Mesendoderm (in vitro differentiated cells): Measurements from ENCODE around the gene FAM200C.

ENCODE experiments used
- DNase-seq: peaks from one replicate; pipeline ENCODE4 v3.0.0; 2013
- H2AK5ac ChIP-seq: 2 replicates; pipeline ENCODE4 v1.6.1; 2013; ENCODE audit warnings: low read length, inconsistent platforms
- H2BK120ac ChIP-seq: 2 replicates; pipeline ENCODE4 v1.6.1; 2013; ENCODE audit warnings: low read depth, mild to moderate bottlenecking, low read length, moderate library complexity, mixed read lengths
- H2BK15ac ChIP-seq: replicated peaks from 2 replicates; pipeline ENCODE4 v1.6.1; 2013; ENCODE audit warnings: low read depth, mild to moderate bottlenecking, moderate library complexity
- H2BK5ac ChIP-seq: 2 replicates; pipeline ENCODE4 v1.6.1; 2013; ENCODE audit warnings: low read length, inconsistent platforms
- H3K18ac ChIP-seq: 2 replicates; pipeline ENCODE4 v1.6.1; 2013; ENCODE audit warnings: mild to moderate bottlenecking, low read length, mixed read lengths
- H3K23ac ChIP-seq: one replicate; pipeline ENCODE4 v1.6.1; 2013; ENCODE audit warnings: low read length
- H3K27ac ChIP-seq: 2 replicates; pipeline ENCODE4 v1.5.1; 2013; ENCODE audit warnings: low read depth, mild to moderate bottlenecking, inconsistent platforms, low read length, moderate library complexity
- H3K27me3 ChIP-seq: 2 replicates; pipeline ENCODE4 v1.6.1; 2013; ENCODE audit warnings: low read length, control low read depth, mild to moderate bottlenecking, inconsistent platforms; ENCODE audit not compliant: insufficient read depth, poor library complexity
- H3K36me3 ChIP-seq: 2 replicates; pipeline ENCODE4 v1.6.1; 2013; ENCODE audit warnings: low read length, inconsistent platforms; ENCODE audit not compliant: control insufficient read depth, insufficient read depth
- H3K4ac ChIP-seq: one replicate; pipeline ENCODE4 v1.6.1; 2013; ENCODE audit warnings: low read depth, mild to moderate bottlenecking, low read length, moderate library complexity
- H3K4me1 ChIP-seq: 2 replicates; pipeline ENCODE4 v1.6.1; 2013; ENCODE audit warnings: low read depth, low read length, inconsistent platforms; ENCODE audit not compliant: control insufficient read depth
- H3K4me2 ChIP-seq: 2 replicates; pipeline ENCODE4 v1.6.1; 2013; ENCODE audit warnings: low read length
- H3K4me3 ChIP-seq: 2 replicates; pipeline ENCODE4 v1.5.1; 2013; ENCODE audit warnings: mild to moderate bottlenecking, low read length
- H3K56ac ChIP-seq: one replicate; pipeline ENCODE4 v1.6.1; 2013; ENCODE audit warnings: low read length
- H3K79me1 ChIP-seq: 2 replicates; pipeline ENCODE4 v1.6.1; 2013; ENCODE audit warnings: low read length, inconsistent platforms
- H3K79me2 ChIP-seq: 2 replicates; pipeline ENCODE4 v1.6.1; 2013; ENCODE audit warnings: mild to moderate bottlenecking, low read length; ENCODE audit not compliant: control insufficient read depth, insufficient read depth
- H3K9ac ChIP-seq: 2 replicates; pipeline ENCODE4 v1.6.1; 2013; ENCODE audit warnings: low read length, inconsistent platforms
- H4K5ac ChIP-seq: one replicate; pipeline ENCODE4 v1.6.1; 2013; ENCODE audit warnings: low read length
- H4K8ac ChIP-seq: one replicate; pipeline ENCODE4 v1.6.1; 2013; ENCODE audit warnings: low read depth, mild to moderate bottlenecking, control low read depth, low read length, moderate library complexity
- WGBS: extraction: QIAGEN DNeasy Blood & Tissue Kit; methylation state at CpG from one replicate; pipeline ENCODE4 v1.1.7; 2013; ENCODE audit warnings: low lambda C conversion rate, missing lambda C conversion rate; ENCODE audit not compliant: insufficient coverage; ENCODE audit errors: extremely low coverage; 5-methylcytosine and 5-hydroxymethylcytosine counted together

Gene FAM200C

DNA sequence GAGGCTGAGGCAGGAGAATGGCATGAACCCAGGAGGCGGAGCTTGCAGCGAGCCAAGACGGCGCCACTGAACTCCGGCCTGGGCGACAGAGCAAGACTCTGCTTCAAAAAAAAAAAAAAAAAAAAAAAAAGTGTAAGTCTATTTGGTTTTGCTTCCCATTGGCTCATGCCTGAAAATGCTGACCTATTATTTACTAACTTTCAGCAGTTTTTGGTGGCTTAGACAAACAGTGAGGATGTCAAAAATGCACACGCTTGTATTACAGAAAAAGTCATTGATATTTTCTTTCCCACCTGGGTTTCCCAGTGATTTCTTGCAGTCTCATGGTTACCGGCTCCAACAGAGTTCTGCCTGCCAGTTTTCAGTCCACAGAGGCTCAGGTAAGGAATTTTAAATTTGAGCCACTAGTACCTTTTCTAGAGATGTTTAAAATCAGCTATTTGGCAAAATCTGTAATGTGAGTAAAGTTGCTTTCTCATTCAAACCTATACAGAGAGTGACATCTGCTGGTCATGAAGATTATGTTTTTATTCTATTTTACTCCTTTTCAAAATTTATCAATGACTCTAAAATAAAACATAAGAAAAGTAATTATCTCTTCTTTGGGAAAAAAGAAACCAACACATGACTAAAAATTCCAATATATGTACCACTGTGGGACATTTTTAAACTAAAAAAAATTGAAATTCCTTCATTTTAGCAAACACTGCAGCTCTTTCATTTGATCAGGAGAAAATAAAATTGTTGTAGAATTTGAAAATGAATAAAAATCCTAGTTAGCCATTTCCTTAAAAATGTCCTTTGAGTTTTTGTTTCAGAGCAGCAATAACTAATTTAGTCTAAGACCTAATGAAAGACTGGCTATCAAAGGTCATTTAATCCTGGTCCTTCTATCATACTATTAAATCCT lies 8.8 kb downstream of the FAM200C start:
- Histone ChIP-seq H2BK15ac (no peak overlapping the region), H2BK120ac (no peak overlapping the region), H3K56ac (no peak overlapping the region), H3K36me3 (no peaks in the 10 kb centered on the region), H3K27me3 (no peaks in the 10 kb centered on the region), H3K23ac (no peak overlapping the region), H3K4me1 (no peaks in the 10 kb centered on the region), H2AK5ac (no peak overlapping the region), H3K4me2 (no peak overlapping the region), H3K79me2 (no peaks in the 10 kb centered on the region), H2BK5ac (no peak overlapping the region), H3K27ac (no peak overlapping the region), H3K9ac (no peak overlapping the region), H3K18ac (no peak overlapping the region), H3K4ac (no peak overlapping the region), H3K79me1 (no peaks in the 10 kb centered on the region), H4K8ac (no peak overlapping the region), H3K4me3 (no peak overlapping the region), H4K5ac (no peak overlapping the region)
- peak; percentile 23 for DNase-seq
- WGBS, result no CpG with 5 or more reads among the region's 8 CpGs

- Histone ChIP-seq H3K56ac (no peak overlapping the region), H3K4ac (no peak overlapping the region), H3K4me2 (no peak overlapping the region), H3K79me1 (no peaks in the 10 kb centered on the region), H2BK120ac (no peak overlapping the region), H3K27ac (no peak overlapping the region), H3K9ac (no peak overlapping the region), H3K36me3 (no peaks in the 10 kb centered on the region), H2BK15ac (no peak overlapping the region), H3K23ac (no peak overlapping the region), H4K8ac (no peak overlapping the region), H3K27me3 (no peaks in the 10 kb centered on the region), H2BK5ac (no peak overlapping the region), H3K4me1 (no peaks in the 10 kb centered on the region), H3K18ac (no peak overlapping the region), H3K4me3 (no peak overlapping the region), H2AK5ac (no peak overlapping the region), H3K79me2 (no peaks in the 10 kb centered on the region), H4K5ac (no peak overlapping the region)
- DNase-seq, result no peak
- no CpG with 5 or more reads among the region's 1 CpG for WGBS
Observed at GRCh38 chr5:160387445-160387844, 12.4 kb downstream of the FAM200C start.

GRCh38 chr5:160385496-160385895 lies 14.4 kb downstream of the FAM200C start:
- Histone ChIP-seq H3K4me2 (no peak overlapping the region), H3K4me1 (no peaks in the 10 kb centered on the region), H3K4ac (no peak overlapping the region), H2BK120ac (no peak overlapping the region), H3K4me3 (no peak overlapping the region), H3K27ac (no peak overlapping the region), H4K5ac (no peak overlapping the region), H3K79me2 (no peaks in the 10 kb centered on the region), H2BK15ac (no peak overlapping the region), H3K9ac (no peak overlapping the region), H3K56ac (no peak overlapping the region), H3K23ac (no peak overlapping the region), H2AK5ac (no peak overlapping the region), H3K36me3 (no peaks in the 10 kb centered on the region), H2BK5ac (no peak overlapping the region), H4K8ac (no peak overlapping the region), H3K18ac (no peak overlapping the region), H3K27me3 (no peaks in the 10 kb centered on the region), H3K79me1 (no peaks in the 10 kb centered on the region)
- DNase-seq, result no peak

- H3K4me2 ChIP-seq, result no peak overlapping the region
- no peak overlapping the region for H2BK15ac ChIP-seq
- no peak overlapping the region for H4K8ac ChIP-seq
- no peaks in the 10 kb centered on the region for H3K79me1 ChIP-seq
- no peak overlapping the region for H3K23ac ChIP-seq
- H3K56ac ChIP-seq, result no peak overlapping the region
- no peak overlapping the region for H2BK120ac ChIP-seq
- H3K36me3 ChIP-seq, result no peaks in the 10 kb centered on the region
- H2BK5ac ChIP-seq, result no peak overlapping the region
- WGBS, result no CpG with 5 or more reads among the region's 1 CpG
- H3K27me3 ChIP-seq, result no peaks in the 10 kb centered on the region
- H3K79me2 ChIP-seq, result no peaks in the 10 kb centered on the region
- DNase-seq, result no peak
- no peak overlapping the region for H3K18ac ChIP-seq
- H2AK5ac ChIP-seq, result no peak overlapping the region
- H3K27ac ChIP-seq, result no peak overlapping the region
- H3K4me1 ChIP-seq, result no peaks in the 10 kb centered on the region
- no peak overlapping the region for H3K4ac ChIP-seq
- no peak overlapping the region for H3K9ac ChIP-seq
- no peak overlapping the region for H3K4me3 ChIP-seq
- no peak overlapping the region for H4K5ac ChIP-seq
Observed at GRCh38 chr5:160384681-160385080, 15.2 kb downstream of the FAM200C start.

DNA sequence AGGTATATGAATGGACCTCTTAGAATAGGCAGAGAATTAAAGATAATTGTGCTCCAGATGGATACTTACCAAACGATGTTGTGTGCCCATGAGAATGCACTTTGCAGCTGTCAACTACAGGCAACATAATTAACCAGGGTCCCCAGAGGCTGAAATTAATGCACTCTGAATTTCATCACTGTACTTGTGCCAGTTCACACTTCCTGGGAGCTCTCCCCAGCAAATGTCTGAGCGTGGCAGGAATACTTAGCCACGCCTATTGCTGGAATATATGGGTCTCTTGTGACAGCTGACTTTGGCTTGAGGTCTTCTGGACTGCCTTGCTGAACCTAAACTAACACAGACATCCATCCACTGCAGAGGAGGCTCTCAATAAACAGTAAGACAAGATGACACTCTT lies 17.5 kb downstream of the FAM200C start:
- H2BK5ac ChIP-seq, result no peak overlapping the region
- no peaks in the 10 kb centered on the region for H3K36me3 ChIP-seq
- no peak overlapping the region for H2BK120ac ChIP-seq
- H3K23ac ChIP-seq, result no peak overlapping the region
- no peak overlapping the region for H2AK5ac ChIP-seq
- WGBS, result no CpG with 5 or more reads among the region's 3 CpGs
- H3K4me2 ChIP-seq, result no peak overlapping the region
- H3K27me3 ChIP-seq, result no peaks in the 10 kb centered on the region
- DNase-seq, result no peak
- no peaks in the 10 kb centered on the region for H3K79me1 ChIP-seq
- no peak overlapping the region for H4K8ac ChIP-seq
- no peaks in the 10 kb centered on the region for H3K4me1 ChIP-seq
- no peak overlapping the region for H3K18ac ChIP-seq
- no peak overlapping the region for H2BK15ac ChIP-seq
- H3K27ac ChIP-seq, result no peak overlapping the region
- no peak overlapping the region for H3K9ac ChIP-seq
- H4K5ac ChIP-seq, result no peak overlapping the region
- no peaks in the 10 kb centered on the region for H3K79me2 ChIP-seq
- H3K4me3 ChIP-seq, result no peak overlapping the region
- no peak overlapping the region for H3K56ac ChIP-seq
- H3K4ac ChIP-seq, result no peak overlapping the region

DNA sequence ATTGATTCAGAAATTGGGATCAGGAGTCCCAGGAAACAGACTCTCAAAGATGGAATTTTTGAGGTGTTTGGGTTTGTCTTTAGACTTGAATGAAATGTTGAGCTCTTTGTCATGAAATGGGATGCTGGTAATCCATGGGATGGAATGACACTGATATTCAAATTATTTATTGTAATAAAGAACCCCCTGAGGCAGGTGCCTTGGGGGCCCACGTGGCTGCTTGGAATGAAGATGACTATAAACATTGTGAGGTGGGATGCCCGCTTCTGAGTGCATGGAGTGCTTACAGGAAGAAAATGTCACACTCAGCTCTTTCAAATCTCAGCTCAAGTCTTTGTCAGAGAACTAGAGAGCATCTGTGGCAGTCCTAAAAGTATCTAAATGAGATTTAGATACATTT lies 19.8 kb downstream of the FAM200C start:
- no peak overlapping the region for H3K4ac ChIP-seq
- DNase-seq, result no peak
- H3K23ac ChIP-seq, result no peak overlapping the region
- no peak overlapping the region for H3K9ac ChIP-seq
- no peak overlapping the region for H3K18ac ChIP-seq
- H3K4me1 ChIP-seq, result no peaks in the 10 kb centered on the region
- H3K4me3 ChIP-seq, result no peak overlapping the region
- no peaks in the 10 kb centered on the region for H3K79me1 ChIP-seq
- no peaks in the 10 kb centered on the region for H3K36me3 ChIP-seq
- H3K79me2 ChIP-seq, result no peaks in the 10 kb centered on the region
- no peak overlapping the region for H3K56ac ChIP-seq
- WGBS, result no CpG with 5 or more reads among the region's 2 CpGs
- no peak overlapping the region for H3K27ac ChIP-seq
- H2BK15ac ChIP-seq, result no peak overlapping the region
- no peak overlapping the region for H3K4me2 ChIP-seq
- H3K27me3 ChIP-seq, result no peaks in the 10 kb centered on the region
- H4K5ac ChIP-seq, result no peak overlapping the region
- H2BK120ac ChIP-seq, result no peak overlapping the region
- no peak overlapping the region for H4K8ac ChIP-seq
- H2BK5ac ChIP-seq, result no peak overlapping the region
- H2AK5ac ChIP-seq, result no peak overlapping the region
